ENCODE measurements around the gene EMID1.

EMID1 gene

DNA sequence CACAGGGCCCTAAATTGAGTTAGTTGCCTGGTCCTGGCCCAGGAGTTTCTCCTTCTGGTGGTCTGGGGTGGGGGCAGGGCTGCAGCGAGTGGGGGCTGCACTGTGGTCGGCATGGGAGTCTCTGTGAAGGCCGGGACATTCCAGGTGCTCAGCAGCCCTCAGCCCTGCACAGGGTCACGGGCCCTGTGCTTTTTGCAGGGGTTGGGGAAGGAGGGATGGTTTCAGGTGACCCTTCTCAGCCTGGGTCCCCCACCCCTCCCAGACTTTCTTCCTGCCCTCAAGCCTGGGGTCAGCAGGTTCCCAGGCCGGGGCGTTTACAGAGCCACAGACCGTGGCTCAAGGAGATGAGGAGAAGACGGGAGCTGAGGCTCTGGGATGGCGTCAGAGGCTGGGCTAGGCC is 7.8 kb downstream of the EMID1 start:
- TF ChIP-seq TAF1 (IDR thresholded peaks at IDR 0.05; ENCODE audit: borderline replicate concordance, insufficient read depth, low read length) (no peak), POLR2AphosphoS5 (IDR thresholded peaks at IDR 0.05; ENCODE audit: low read depth, low read length) (no peak), SIN3A (IDR thresholded peaks at IDR 0.05; ENCODE audit: borderline replicate concordance, insufficient read depth, low read length) (no peak), FOXP2 (optimal IDR thresholded peaks at IDR 0.05; ENCODE audit: borderline replicate concordance, extremely low read depth, extremely low read length, insufficient read depth) (no peak)
- TF ChIP-seq, protein P1, sequence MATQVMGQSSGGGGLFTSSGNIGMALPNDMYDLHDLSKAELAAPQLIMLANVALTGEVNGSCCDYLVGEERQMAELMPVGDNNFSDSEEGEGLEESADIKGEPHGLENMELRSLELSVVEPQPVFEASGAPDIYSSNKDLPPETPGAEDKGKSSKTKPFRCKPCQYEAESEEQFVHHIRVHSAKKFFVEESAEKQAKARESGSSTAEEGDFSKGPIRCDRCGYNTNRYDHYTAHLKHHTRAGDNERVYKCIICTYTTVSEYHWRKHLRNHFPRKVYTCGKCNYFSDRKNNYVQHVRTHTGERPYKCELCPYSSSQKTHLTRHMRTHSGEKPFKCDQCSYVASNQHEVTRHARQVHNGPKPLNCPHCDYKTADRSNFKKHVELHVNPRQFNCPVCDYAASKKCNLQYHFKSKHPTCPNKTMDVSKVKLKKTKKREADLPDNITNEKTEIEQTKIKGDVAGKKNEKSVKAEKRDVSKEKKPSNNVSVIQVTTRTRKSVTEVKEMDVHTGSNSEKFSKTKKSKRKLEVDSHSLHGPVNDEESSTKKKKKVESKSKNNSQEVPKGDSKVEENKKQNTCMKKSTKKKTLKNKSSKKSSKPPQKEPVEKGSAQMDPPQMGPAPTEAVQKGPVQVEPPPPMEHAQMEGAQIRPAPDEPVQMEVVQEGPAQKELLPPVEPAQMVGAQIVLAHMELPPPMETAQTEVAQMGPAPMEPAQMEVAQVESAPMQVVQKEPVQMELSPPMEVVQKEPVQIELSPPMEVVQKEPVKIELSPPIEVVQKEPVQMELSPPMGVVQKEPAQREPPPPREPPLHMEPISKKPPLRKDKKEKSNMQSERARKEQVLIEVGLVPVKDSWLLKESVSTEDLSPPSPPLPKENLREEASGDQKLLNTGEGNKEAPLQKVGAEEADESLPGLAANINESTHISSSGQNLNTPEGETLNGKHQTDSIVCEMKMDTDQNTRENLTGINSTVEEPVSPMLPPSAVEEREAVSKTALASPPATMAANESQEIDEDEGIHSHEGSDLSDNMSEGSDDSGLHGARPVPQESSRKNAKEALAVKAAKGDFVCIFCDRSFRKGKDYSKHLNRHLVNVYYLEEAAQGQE (IDR thresholded peaks at IDR 0.05; ENCODE audit: insufficient read depth in 1 of 2, low read depth in 2 of 2, low read length in 2 of 2): no peak

DNA sequence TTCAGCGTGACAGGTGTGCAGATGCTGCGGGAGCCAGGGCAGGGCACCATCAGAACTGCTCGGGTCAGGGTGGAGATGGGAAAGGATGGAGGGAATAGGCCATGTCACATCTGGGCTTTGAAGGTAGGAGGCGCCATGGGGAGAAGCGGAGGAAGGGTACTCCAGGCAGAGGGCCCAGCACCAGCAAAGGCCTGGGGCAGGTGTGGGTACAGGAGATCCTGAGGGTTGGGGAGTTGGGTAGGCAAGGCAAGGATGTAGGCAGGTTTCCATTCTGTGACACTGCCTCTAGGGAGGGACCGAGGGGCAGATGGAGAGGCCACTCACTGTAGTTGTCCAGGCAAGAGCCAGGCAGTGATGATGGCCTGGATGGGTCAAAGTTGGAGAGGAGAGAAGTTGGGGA is 8.5 kb downstream of the EMID1 start:
- no peak for TF ChIP-seq TAF1 (IDR thresholded peaks at IDR 0.05; ENCODE audit: borderline replicate concordance, insufficient read depth, low read length)
- TF ChIP-seq, protein P1 (IDR thresholded peaks at IDR 0.05; ENCODE audit: insufficient read depth in 1 of 2, low read depth in 2 of 2, low read length in 2 of 2): no peak
- TF ChIP-seq SIN3A (IDR thresholded peaks at IDR 0.05; ENCODE audit: borderline replicate concordance, insufficient read depth, low read length): no peak
- no peak for TF ChIP-seq FOXP2 (optimal IDR thresholded peaks at IDR 0.05; ENCODE audit: borderline replicate concordance, extremely low read depth, extremely low read length, insufficient read depth)
- no peak for TF ChIP-seq POLR2AphosphoS5 (IDR thresholded peaks at IDR 0.05; ENCODE audit: low read depth, low read length)

DNA sequence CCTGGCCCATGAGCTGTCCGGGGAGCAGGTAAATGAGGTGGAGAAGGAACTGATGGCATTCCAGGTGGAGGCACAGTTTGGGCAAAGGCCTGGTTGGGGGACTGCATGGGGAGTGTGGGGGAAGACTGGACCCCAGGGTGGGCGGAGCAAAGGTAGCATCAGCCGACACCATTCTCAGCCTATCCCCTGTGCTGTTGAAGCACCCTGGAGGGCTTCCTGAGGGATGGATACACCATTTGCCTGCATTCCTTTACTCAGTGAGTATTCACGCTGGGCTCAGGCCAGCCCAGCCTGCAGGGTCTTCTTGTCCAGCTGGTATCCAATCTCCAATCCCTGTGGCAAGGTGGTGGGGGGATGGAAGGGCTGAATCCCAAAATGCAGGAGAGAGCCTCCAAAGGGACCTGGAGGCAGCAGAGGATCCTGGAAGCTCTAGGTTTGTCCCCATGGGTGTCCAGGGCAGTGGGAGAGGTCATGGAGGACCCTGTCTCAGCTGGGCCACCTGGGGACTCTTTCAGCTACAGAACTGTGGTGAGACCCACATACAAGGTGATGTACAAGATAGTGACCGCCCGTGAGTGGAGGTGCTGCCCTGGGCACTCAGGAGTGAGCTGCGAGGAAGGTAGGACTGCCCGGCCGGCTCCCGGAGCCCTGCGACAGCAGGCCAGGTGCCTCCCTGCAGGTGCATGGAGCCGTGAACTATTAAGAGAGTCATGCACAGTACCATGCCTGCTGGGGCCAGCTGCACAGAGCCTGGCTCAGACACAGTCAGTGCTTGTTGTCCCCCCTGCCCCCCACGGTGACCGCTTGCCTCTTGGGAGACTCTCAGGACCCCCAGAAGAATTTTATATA is 9.5 kb downstream of the EMID1 start:
- TF ChIP-seq FOXP2 (optimal IDR thresholded peaks at IDR 0.05; ENCODE audit: borderline replicate concordance, extremely low read depth, extremely low read length, insufficient read depth) (no peak), POLR2AphosphoS5 (IDR thresholded peaks at IDR 0.05; ENCODE audit: low read depth, low read length) (no peak), TAF1 (IDR thresholded peaks at IDR 0.05; ENCODE audit: borderline replicate concordance, insufficient read depth, low read length) (no peak), SIN3A (IDR thresholded peaks at IDR 0.05; ENCODE audit: borderline replicate concordance, insufficient read depth, low read length) (no peak)
- TF ChIP-seq, protein P1 (IDR thresholded peaks at IDR 0.05; ENCODE audit: insufficient read depth in 1 of 2, low read depth in 2 of 2, low read length in 2 of 2): no peak

DNA sequence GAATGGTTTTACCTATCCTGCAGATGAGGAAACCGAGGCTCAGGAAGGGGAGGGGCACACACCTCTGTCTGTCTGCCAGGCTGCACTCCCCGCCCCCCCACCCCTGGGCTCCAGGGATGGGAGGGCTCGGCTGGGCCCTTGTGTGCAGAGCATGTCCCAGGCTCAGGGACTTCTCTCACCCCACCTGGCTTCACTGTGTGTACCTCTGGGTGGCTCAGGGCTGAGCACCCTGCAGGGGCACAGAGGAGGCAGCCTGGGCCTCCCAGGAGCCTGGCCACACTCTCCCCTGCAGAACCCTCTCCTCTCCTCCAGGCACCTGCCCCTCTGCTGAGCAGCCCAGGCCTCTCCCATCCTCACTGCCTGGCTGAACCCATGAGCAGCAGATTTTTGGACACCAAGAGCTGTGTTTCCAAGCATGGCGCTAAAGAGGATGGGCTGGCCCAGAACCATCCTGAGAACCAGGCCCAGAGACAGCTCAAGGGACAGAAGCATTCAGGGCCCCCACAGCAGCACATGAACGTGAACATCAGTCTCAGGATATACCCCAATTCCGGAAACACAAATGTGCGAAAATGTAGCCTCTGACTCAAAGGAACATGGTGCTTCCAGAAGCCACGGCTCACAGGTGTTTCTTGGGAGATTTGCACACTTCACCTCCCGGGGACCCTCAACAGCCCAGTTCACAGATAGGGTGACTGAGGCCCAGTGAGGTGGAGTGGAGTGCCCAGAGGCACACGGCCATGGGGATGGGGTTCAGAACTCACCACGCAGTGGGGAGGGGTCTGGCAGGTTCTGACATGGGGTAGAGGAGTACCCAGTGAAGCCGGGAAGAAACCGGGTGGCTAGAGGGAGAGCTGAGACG is 10.5 kb downstream of the EMID1 start:
- TF ChIP-seq POLR2AphosphoS5 (IDR thresholded peaks at IDR 0.05; ENCODE audit: low read depth, low read length) (no peak), SIN3A (IDR thresholded peaks at IDR 0.05; ENCODE audit: borderline replicate concordance, insufficient read depth, low read length) (no peak), FOXP2 (optimal IDR thresholded peaks at IDR 0.05; ENCODE audit: borderline replicate concordance, extremely low read depth, extremely low read length, insufficient read depth) (no peak), TAF1 (IDR thresholded peaks at IDR 0.05; ENCODE audit: borderline replicate concordance, insufficient read depth, low read length) (no peak)
- TF ChIP-seq, protein P1 (IDR thresholded peaks at IDR 0.05; ENCODE audit: insufficient read depth in 1 of 2, low read depth in 2 of 2, low read length in 2 of 2): no peak
